Natural killer cell treated with Interleukin-12 subunit alpha and Interleukin-12 subunit beta and Interleukin-15 and Interleukin-18, amount 100 ng/mL, for 72 hours (primary cell): ENCODE results near the gene EIF2D. TPM values are rescaled to one million over a fixed set of nuclear protein-coding genes. Genes with fewer than 3 reads are reported as not detected.
"Not testable (repeated sequence)": the region's sequence is repeated elsewhere in the genome, so short reads cannot be mapped to it uniquely, and the experiment has no call there.

Experiments used
- ATAC-seq, 2 donors: fragments of 150-1000 bp; cut with Tn5 transposase in 1 of 2; sonication (Bioruptor Pico), chemical (Tn5 transposase) in 1 of 2; 2 replicates each; pipeline ENCODE4 v1.10.0; 2021
- DNase-seq: peaks from one replicate; pipeline ENCODE4 v3.0.0; 2022; ENCODE audit warnings: low spot score
- H3K27ac Mint-ChIP-seq, 2 donors: 1 replicate in 1 of 2; 2 replicates in 1 of 2; pipeline ENCODE4 v1.8.0; 2022; ENCODE audit warnings: mixed read lengths in 2 of 2, mild to moderate bottlenecking in 1 of 2, moderate library complexity in 1 of 2
- H3K27me3 Mint-ChIP-seq, 2 donors: 1 replicate in 1 of 2; 2 replicates in 1 of 2; pipeline ENCODE4 v1.8.0; 2022; ENCODE audit warnings: mixed read lengths in 2 of 2
- H3K36me3 Mint-ChIP-seq: one replicate; pipeline ENCODE4 v1.8.0; 2022; ENCODE audit warnings: mixed read lengths
- H3K4me1 Mint-ChIP-seq, 2 donors: 1 replicate in 1 of 2; 2 replicates in 1 of 2; pipeline ENCODE4 v1.8.0; 2022; ENCODE audit warnings: low read depth in 2 of 2, mixed read lengths in 2 of 2, mild to moderate bottlenecking in 1 of 2
- H3K4me3 Mint-ChIP-seq: one replicate; pipeline ENCODE4 v1.8.0; 2022; ENCODE audit warnings: mixed read lengths
- H3K9me3 Mint-ChIP-seq: 2 replicates; pipeline ENCODE4 v1.8.0; 2022; ENCODE audit warnings: mixed read lengths
- total RNA-seq, 2 donors: library from RNA; stranded (reverse); gene quantifications; one replicate each; pipeline ENCODE4 v1.2.3, GENCODE V29; 2022

EIF2D gene
- total RNA-seq, 2 donors from 2014 or later, result 49.1 to 91.5 TPM

GRCh38 chr1:206649261-206649921 is 37.1 kb upstream of the EIF2D start:
- Mint-ChIP-seq H3K4me3 (no peak overlapping the region), H3K27ac (no peak overlapping the region), H3K36me3 (no peaks in the 10 kb centered on the region), H3K9me3 (no peaks in the 10 kb centered on the region), H3K4me1 (no peaks in the 10 kb centered on the region), H3K27me3 (peaks cover 0 to 2% of the 10 kb centered on the region in 2 donors)
- no peak for DNase-seq
- no peak for ATAC-seq

- Mint-ChIP-seq H3K36me3 (no peaks in the 10 kb centered on the region), H3K4me3 (no peak overlapping the region), H3K9me3 (no peaks in the 10 kb centered on the region), H3K27ac (no peak overlapping the region), H3K4me1 (no peaks in the 10 kb centered on the region), H3K27me3 (peaks cover 0 to 5% of the 10 kb centered on the region in 2 donors)
- ATAC-seq, result no peak
- no peak for DNase-seq
Measured at GRCh38 chr1:206647224-206647623, 35.0 kb upstream of the EIF2D start.

DNA sequence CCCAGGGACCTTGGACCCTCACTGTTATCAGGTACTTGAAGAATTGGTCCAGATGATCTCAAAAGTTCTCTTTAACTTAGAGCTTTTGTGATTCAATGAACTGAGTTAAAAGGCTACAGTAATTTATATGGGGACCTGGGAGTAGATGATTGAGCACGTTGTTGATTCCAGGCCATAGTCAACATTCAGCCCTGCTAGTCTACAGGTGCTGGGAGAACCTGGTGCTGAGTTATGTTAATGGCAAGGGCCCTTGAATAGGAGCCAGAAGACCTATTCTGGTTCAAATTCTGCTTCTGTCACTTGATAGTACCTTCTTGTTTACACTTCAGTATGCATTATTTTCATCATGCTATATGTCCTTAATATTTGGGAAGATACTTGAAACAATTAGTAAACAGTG is 34.2 kb upstream of the EIF2D start:
- no peaks in the 10 kb centered on the region for H3K36me3 Mint-ChIP-seq
- H3K9me3 Mint-ChIP-seq, result no peaks in the 10 kb centered on the region
- H3K4me3 Mint-ChIP-seq, result no peak overlapping the region
- DNase-seq (no peak), ATAC-seq (no peak)
- H3K4me1 Mint-ChIP-seq, result no peaks in the 10 kb centered on the region
- peaks cover 0 to 8% of the 10 kb centered on the region in 2 donors for H3K27me3 Mint-ChIP-seq
- no peak overlapping the region for H3K27ac Mint-ChIP-seq

GRCh38 chr1:206643118-206643698 is 30.9 kb upstream of the EIF2D start:
- no peak overlapping the region for H3K27ac Mint-ChIP-seq
- no peaks in the 10 kb centered on the region for H3K36me3 Mint-ChIP-seq
- H3K4me1 Mint-ChIP-seq, result no peaks in the 10 kb centered on the region
- DNase-seq, result no peak
- ATAC-seq, result no peak
- peaks cover 0 to 8% of the 10 kb centered on the region in 2 donors for H3K27me3 Mint-ChIP-seq
- H3K4me3 Mint-ChIP-seq, result no peak overlapping the region
- no peaks in the 10 kb centered on the region for H3K9me3 Mint-ChIP-seq

GRCh38 chr1:206642074-206642473 is 29.8 kb upstream of the EIF2D start:
- not testable (repeated sequence) for H3K27ac Mint-ChIP-seq, H3K36me3 Mint-ChIP-seq, H3K4me1 Mint-ChIP-seq, DNase-seq, H3K9me3 Mint-ChIP-seq, ATAC-seq, H3K4me3 Mint-ChIP-seq
- peaks cover 7 to 11% of the 10 kb centered on the region in 2 donors for H3K27me3 Mint-ChIP-seq

GRCh38 chr1:206637605-206638004 is 25.3 kb upstream of the EIF2D start:
- H3K27me3 Mint-ChIP-seq, result peaks cover 18 to 23% of the 10 kb centered on the region in 2 donors
- DNase-seq, result no peak
- H3K9me3 Mint-ChIP-seq, result no peaks in the 10 kb centered on the region
- H3K27ac Mint-ChIP-seq, result no peak overlapping the region
- no peak for ATAC-seq
- H3K4me3 Mint-ChIP-seq, result no peak overlapping the region
- peaks cover 12 to 20% of the 10 kb centered on the region in 2 donors for H3K4me1 Mint-ChIP-seq
- H3K36me3 Mint-ChIP-seq, result no peaks in the 10 kb centered on the region

DNA sequence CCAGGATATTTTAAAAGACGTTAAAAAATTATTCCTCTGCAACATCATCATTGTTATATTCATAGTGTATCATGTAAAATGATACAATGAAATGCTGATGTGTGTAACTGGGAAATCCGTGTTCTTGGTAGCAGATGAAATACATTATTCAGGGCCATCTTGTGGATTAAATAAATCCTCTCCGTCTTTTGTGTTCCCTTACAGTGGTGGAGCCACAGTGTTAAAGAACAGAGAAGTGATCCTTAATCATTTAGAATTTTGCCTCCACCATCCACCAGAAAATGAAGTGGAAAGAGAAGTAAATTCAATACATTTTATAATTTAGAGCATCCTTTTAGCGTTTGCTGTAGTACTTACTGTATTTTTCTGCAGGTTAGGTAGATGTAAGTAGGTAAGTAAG is 24.4 kb upstream of the EIF2D start:
- Mint-ChIP-seq H3K9me3 (no peaks in the 10 kb centered on the region), H3K4me3 (no peak overlapping the region), H3K4me1 (peaks cover 12 to 20% of the 10 kb centered on the region in 2 donors), H3K27me3 (peaks cover 17 to 32% of the 10 kb centered on the region in 2 donors), H3K27ac (peak overlapping the region in 1 of 2 donors; percentile 65), H3K36me3 (no peaks in the 10 kb centered on the region)
- ATAC-seq (no peak), DNase-seq (no peak)

- ATAC-seq (no peak), DNase-seq (no peak)
- Mint-ChIP-seq H3K4me1 (peaks cover 12 to 20% of the 10 kb centered on the region in 2 donors), H3K27ac (peak overlapping the region in 1 of 2 donors; percentile 65), H3K4me3 (peak overlapping the region; percentile 93), H3K27me3 (peaks cover 15 to 34% of the 10 kb centered on the region in 2 donors), H3K9me3 (no peaks in the 10 kb centered on the region), H3K36me3 (no peaks in the 10 kb centered on the region)
Measured at GRCh38 chr1:206635978-206636345, 23.7 kb upstream of the EIF2D start.

GRCh38 chr1:206635080-206635977 is 23.1 kb upstream of the EIF2D start, which contains the start of gene DYRK3:
DYRK3 (plus strand) TSS chr1:206635536; CDS start chr1:206635704, 168 bp downstream.
- Mint-ChIP-seq H3K4me1 (peaks cover 12 to 20% of the 10 kb centered on the region in 2 donors), H3K4me3 (peak within 1 kb of the TSS; percentile 93), H3K27ac (peak within 1 kb of the TSS; percentile 77 to 92), H3K27me3 (peaks cover 15 to 34% of the 10 kb centered on the region in 2 donors), H3K36me3 (no peaks in the 10 kb centered on the region), H3K9me3 (no peaks in the 10 kb centered on the region)
- ATAC-seq, result peak; percentile 98
- peak; percentile 96 for DNase-seq

DNA sequence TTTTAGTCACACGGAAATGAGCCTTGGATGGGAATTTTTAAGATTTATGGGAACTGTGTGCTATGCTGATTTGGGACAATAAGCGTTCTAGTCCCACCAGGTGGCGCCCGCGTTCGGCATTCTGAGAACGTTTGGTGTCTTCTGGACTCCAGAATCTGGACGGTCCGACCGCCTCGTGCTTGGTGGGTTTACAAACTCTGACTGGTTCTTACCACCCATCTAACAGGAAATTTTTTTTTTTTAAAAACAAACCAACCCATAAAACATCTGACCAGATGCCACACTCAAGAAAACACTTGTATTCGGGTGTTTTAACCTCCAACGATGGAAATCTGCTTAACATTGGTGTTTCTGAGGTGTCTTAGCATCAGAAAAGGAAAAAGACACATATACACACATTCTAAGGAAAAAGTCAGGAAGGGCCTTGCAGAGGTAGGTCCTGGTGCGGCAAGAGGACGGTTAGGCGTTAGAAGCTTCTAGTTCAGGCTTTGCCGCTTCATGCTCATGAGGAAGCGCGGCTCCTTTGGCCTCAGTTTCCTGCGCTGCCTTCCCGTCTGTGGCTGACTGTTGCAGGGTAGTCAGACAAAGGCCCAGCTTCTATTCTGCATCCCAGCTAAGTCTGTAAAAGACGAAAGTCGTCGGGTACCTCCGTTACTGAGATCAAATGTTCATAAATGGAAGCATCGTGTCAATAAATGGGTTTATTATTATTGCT is 22.3 kb upstream of the EIF2D start:
- Mint-ChIP-seq H3K27ac (peak overlapping the region; percentile 77 to 92), H3K36me3 (no peaks in the 10 kb centered on the region), H3K9me3 (no peaks in the 10 kb centered on the region), H3K4me3 (peak overlapping the region; percentile 93), H3K4me1 (peaks cover 12 to 20% of the 10 kb centered on the region in 2 donors), H3K27me3 (peaks cover 15 to 34% of the 10 kb centered on the region in 2 donors)
- ATAC-seq (no peak), DNase-seq (peak; percentile 85)

DNA sequence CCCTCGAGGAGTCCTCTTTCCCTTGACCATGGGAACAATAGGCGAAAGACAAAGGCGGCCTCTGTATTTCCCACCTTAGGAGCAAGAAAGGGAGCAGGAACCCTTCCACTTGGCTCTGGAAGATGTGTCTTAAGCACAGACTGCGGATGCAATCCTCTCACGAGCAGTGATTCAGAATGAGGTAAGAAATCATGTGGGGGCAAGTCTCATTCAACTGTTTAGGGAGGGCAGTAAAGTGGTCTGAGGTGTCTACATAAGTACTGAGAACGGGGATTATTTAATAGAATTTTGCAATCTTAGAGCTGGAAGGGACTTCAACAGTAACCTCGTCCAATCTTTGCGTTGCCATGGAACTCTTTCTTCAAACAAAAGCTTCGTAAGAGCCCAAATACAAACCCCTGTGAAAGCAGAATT is 21.4 kb upstream of the EIF2D start:
- H3K4me3 Mint-ChIP-seq, result no peak overlapping the region
- ATAC-seq (no peak), DNase-seq (no peak)
- no peaks in the 10 kb centered on the region for H3K9me3 Mint-ChIP-seq
- peaks cover 12 to 20% of the 10 kb centered on the region in 2 donors for H3K4me1 Mint-ChIP-seq
- H3K27me3 Mint-ChIP-seq, result peaks cover 16 to 36% of the 10 kb centered on the region in 2 donors
- peak overlapping the region in 1 of 2 donors; percentile 77 for H3K27ac Mint-ChIP-seq
- H3K36me3 Mint-ChIP-seq, result no peaks in the 10 kb centered on the region

- H3K27ac Mint-ChIP-seq, result no peak overlapping the region
- no peaks in the 10 kb centered on the region for H3K9me3 Mint-ChIP-seq
- DNase-seq, result no peak
- H3K36me3 Mint-ChIP-seq, result no peaks in the 10 kb centered on the region
- peaks cover 15 to 31% of the 10 kb centered on the region in 2 donors for H3K27me3 Mint-ChIP-seq
- H3K4me1 Mint-ChIP-seq, result peaks cover 12 to 14% of the 10 kb centered on the region in 2 donors
- ATAC-seq, result no peak
- no peak overlapping the region for H3K4me3 Mint-ChIP-seq
Measured at GRCh38 chr1:206631085-206631509, 18.8 kb upstream of the EIF2D start.

GRCh38 chr1:206628916-206629315 is 16.7 kb upstream of the EIF2D start:
- Mint-ChIP-seq H3K4me1 (peaks cover 0 to 3% of the 10 kb centered on the region in 2 donors), H3K27me3 (peaks cover 15 to 31% of the 10 kb centered on the region in 2 donors), H3K27ac (no peak overlapping the region), H3K9me3 (no peaks in the 10 kb centered on the region), H3K4me3 (no peak overlapping the region), H3K36me3 (no peaks in the 10 kb centered on the region)
- ATAC-seq, result no peak
- no peak for DNase-seq
